ENCODE results near the gene DNAJC1.
A peak's percentile ranks its signal among the peaks of the same experiment; 100 is the strongest.

DNAJC1 gene

DNA sequence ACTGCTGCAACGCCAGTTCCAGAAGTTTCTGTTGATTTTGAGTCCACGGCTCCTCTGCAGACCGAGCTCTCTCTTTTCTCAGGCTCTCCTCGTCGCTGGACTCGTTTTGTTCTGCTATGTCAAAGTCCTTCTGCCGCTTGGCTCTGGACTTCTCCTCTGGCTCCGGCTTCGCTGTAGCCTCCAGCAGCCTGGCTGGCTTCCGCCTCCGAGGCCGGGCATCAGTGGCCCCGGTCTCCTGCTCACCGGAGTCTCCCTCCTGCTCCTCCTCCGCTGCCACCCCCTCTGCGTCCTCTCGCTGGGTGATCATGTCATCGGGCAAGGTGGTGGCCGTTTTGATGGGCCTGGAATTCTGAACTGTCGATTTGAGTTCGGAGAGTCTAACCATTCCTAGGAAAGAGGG, 244.3 kb downstream of the DNAJC1 start:
- no peak for DNase-seq (ENCODE audit: low spot score)

DNA sequence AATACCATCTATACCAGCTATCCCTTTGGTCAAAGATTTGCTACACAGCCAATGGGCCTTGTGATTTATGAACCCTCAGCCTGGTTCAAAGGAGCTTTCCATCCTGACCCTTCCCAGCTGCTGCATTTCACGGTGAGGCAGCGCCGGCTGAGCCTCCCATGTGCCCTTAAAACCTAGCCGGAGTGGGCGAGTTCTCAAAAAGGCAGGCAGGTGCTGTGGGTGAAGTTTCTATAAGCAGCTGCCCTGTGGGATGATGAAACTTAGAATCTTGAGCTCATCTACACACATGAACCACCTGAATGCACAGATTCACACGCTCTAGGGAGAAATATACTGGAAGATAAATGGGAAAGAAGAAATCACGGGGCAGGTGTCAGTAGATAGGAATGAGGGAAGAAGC, 244.8 kb downstream of the DNAJC1 start:
- DNase-seq (ENCODE audit: low spot score), result no peak

DNA sequence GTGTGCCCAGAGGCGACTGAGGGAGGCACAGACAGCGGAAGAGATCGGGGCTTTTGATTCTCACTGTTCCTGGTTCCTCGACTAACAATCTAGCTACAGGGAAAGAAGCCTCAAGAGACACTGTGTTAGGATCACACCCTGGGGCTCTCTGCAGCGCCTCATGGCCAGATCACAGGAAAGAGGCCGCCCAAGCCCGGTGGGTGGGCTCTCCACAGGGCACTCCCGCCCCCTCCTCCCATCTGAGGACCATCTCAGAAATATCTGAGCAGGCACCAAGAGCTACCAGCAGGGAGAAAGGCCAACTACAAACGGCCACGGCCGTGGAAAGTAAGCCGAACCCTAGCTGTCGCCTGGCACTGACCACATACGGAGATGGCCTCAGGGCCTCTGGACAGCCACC, 245.3 kb downstream of the DNAJC1 start:
- DNase-seq (ENCODE audit: low spot score), result no peak

DNA sequence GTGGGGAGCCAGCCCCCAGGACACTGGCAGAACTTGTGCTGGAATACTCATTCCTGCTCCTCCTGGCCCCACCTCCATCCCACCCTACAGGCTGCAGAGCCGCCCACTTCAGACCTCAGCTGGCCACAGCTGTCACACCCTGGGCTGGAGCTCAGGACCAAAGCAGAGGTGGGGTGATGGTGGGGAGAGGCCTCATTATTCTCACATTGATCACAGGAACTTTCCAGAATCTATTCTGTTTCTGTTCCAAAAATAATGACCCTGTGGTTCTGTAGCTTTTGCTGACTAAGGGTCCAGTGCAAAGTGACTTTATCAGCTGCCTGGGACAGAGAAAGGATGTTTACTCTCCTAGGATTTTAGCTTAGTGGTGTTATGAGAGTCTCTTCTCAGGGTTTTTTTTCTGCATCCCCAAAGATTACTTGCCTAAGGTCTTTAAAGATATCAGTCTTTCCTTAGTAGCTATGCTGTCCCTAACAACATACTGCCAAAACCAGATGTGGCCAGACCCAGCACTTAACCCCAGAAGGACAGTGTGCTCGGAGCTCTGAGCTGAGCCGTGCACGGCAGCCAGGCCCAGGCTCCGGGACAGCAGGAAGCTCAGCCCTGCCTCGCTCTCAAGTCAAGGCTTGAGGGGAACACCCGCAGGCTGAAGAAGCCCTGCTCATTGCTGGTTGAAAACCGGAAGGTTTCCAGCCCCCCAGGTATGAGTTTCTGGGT, 246.2 kb downstream of the DNAJC1 start:
- no peak for DNase-seq (ENCODE audit: low spot score)

DNA sequence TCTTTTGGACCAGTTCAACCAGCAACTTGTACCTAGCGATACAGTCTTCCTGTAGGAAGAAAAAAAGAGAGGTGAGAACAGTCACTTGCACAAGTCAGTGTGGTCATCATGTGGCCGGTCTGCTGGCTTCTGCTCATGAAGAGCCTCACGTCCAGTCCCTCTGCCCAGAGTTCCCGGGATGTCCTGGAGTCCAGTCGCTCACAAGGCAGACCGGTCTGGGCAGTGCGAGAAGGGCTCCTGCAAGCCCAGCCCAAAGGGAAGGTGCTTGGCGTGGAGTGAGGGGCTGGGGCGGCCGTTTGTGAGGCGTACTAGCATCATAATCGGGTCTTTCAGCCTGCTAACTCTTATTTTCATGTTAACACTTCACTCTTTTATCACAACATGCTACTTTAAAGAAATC, 246.8 kb downstream of the DNAJC1 start:
- DNase-seq (ENCODE audit: low spot score), result no peak

DNA sequence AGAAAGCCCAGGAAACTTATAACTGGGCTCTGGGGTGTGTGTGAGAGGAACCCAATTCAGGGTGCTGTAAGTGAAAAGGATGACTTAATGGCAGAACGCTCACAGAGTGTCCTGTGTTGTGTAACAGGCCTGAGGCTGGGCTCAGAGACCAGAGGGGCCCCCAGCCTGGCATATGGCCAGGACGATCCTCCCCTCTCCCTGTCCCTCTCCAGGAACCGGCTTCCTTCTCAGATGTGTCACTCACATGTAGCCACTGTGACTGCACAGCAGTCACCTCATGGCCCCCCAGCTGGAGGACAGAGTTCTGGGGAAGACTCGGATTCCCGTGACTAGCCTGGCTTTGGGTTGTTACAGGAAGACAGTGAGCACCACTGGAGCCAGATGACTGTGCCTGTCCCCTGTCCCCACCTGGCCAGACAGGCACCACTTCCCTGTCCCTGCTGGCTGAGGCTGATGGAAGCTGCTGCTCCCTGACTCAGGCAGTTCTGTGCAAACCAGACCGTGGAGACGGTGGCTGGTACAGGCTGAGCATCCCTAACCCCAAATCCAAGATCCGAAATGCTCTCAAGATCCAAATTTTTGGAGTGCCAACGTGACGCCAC, 249.0 kb downstream of the DNAJC1 start:
- DNase-seq (ENCODE audit: low spot score), result no peak

DNA sequence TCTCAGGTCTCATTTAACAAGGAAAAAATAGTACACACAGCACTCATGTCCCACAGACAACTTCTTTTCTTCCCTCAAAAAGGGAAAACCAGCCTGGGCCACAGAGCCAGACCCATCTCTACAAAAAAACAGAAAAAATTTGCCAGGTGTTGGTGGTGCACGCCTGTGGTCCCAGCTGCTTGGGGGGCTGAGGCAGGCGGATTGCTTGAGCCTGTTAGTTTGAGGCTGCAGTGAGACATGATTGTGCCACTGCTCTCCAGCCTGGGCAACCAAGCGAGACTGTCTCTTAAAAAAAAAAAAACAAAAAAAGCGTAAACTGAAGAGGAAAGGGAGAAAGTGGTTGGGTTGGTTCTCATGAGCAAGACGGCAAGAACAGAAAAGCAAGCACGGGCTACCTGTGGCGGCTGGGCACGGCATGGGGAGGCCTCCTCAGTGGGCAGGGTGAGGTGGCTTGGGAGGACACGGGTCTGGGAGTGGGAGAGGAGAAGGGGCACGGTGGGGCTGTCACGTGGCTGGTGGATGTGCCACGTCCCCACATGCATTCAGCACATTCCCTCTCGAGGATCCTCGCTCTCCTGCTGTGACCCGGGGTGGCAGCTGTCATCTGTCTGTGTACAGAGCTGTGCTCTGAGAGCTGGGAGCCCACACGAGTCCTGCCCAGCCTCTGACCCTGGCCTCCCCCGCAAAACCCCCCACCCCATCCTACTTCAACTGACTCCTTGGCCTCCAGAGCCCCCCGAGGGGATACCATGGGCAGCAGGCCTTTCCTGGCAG, 249.8 kb downstream of the DNAJC1 start:
- DNase-seq (ENCODE audit: low spot score), result no peak

DNA sequence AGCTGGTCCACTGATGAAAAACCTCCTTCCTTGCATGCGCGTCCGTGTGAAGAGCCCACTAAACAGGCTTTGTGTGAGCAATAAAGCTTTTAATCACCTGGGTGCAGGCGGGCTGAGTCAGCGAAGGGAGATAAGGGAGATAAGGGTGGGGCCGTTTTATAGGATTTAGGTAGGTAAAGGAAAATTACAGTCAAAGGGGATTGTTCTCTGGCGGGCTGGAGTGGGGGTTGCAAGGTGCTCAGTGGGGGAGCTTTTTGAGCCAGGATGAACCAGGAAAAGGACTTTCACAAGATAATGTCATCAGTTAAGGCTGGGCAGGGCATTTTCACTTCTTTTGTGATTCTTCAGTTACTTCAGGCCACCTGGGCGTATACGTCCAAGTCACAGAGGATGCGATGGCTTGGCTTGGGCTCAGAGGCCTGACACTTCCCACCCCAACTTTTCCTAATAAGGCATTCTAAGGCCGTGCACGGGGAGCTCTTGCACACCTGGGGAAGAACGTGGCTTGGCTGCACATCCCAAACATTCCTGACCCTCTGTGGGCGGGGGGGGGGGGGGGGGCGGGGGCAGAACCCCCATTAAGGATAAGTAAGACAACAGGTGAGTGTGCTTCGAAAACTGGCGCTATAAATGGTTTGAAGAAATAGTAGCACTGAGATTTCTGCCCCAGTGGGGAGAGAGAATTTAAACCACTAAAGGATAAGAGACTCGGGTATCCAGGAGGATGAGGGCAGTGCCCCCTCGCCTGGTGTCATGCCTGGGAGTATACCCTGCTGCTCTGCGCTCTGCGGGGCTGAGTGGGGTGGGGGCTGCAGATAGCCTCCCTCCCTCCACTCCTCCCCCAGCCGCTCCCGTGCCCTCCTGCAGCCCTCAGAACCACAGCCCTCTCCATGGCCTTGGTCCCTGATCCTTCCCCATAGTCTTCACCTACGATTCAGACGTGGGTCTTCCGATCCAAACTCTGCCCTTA, 251.9 kb downstream of the DNAJC1 start:
- DNase-seq (ENCODE audit: low spot score), result no peak

DNA sequence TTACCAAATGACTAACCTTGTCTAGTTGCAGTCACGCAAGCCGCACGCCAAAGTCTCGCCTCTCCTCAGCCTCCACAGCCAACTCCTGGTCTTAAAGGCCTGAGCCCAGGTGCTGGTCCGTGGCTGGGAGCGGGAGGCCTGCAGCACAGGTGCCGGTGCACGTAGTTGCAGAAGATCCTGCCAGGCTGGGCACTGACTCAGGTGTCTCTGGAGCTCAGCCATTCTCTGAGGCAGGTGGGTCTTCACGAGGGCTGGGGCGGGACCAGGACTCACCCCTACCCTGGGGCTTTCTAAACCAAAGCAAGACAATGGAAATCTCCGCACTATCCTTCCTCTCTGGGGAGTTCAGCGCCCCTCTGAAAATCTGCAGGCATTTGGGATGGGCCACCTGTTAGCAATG, 253.1 kb downstream of the DNAJC1 start:
- no peak for DNase-seq (ENCODE audit: low spot score)

DNA sequence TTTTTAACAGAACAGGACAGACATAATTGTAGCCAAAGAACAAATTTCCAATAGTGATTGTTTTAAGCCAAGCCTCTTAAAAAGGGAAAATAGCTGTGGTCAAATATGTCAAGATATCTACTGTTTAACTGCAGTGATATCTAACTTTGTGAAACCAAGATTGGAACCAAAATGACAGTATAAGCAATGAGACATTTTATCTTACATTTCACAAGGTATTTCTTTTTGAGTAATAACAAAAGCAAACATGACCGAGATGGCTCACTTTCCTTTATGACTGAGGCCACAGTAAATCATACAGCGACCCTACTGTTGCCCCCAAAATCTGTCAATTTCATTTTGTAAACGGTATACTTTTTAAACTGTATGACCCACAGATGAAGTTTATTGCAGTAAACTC, 253.7 kb downstream of the DNAJC1 start:
- DNase-seq (ENCODE audit: low spot score), result no peak

DNA sequence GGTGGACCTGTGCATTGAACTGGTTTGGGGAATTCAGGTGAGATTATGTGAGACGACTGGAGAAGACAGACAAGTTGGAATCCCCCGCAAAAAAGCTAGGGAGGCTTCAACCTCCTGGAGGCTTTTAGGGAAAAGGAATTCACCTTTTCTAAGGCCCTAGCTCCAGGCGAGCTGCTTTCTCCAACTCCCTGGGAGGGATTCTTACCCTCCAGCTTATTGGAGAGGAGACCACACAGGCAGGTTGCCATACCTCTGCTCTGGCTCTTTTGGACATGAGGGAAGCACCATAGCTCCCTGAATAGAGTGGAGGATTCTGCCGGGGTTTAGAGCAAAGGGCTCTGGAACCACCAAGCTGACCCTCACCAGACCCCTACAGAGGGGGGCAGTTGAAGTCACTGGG, 255.7 kb downstream of the DNAJC1 start:
- DNase-seq (ENCODE audit: low spot score), result no peak

DNA sequence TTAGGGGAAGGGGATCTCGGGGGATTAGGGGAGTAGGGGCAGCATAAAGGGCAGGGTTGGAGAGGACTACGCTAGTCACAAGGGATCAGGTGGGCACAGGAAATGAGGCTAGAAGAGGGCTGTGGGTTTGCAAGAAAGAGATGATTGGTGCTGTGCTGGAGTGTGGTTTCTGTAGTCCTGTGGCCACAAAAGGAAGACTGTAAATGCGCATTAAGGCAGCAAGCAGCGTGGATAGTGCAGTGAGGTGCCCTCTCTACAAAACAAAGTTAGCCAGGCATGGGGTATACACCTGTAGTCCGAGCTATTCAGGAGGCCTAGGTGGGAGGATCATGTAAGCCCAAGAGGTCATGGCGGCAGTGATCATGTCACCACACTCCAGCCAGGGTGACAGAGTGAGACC, 257.4 kb downstream of the DNAJC1 start:
- DNase-seq (ENCODE audit: low spot score), result no peak

DNA sequence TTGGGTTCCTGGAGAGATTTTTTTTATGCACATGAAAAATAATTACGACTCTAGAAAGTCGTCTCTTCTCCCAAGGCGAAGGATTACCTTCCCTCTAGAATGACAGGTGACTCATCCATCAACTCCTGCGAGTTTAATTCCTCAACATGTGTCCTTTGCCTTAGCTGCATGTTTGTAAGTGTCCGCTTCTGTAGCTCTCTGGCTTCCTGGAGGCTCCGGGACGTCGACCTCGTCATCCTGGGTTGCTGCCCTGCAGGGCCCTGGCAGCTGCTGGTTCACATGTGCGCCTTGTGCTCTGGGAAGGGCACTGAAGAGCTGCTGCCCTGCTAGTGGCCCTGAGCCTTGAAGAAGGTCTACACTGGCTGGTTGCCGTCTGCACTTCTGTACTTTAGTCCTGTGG, 259.3 kb downstream of the DNAJC1 start:
- no peak for DNase-seq (ENCODE audit: low spot score)

DNA sequence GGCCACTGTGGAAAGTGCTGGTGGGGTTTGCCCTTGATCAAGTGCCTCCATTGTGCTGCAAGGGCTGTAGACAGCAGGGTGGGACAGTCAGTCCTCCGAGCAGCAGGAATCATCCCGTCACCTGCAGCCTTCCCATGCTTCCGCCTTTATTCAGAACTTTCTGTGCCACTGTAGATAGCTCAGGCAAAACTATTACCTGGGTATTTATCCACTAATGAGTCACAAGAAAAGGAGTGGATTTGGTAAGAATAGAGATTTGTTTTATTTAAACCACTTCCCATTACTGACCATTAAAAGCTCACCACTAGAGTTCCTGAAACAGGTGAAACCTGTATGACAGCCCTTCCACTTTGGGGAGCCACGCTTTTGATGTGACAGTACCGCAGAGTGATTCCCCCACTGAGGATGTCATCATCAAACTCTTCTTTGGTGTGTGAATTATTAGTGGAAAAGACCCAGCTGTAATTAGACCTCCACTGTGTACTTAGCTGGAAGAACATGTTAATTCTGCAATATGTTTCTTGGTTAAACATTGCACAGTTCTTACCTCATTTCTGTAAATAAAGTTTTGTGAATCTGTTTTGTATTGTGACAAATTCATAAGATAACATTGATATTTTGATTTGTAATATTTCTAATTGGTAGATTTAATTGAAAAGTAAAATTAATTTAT, 260.7 kb downstream of the DNAJC1 start:
- DNase-seq (ENCODE audit: low spot score), result no peak

DNA sequence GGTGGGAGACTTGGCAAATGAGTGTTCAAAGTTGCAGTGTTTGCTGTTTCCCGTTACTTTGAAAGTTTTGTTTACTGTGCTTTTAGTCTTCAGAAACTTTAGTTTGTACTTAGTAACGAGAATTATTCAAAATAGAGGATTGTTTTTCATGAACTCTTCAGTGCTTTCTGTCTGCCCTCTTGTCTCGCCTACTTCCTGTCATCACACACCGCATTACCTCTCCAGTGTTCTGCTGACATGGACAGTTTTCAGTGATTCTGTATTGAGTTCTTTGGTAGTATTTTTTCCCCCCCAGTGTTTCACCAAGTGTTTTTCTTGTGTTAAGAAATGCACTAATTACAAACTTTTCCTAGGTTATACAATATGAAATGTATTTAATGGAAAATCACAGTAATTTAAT, 262.5 kb downstream of the DNAJC1 start:
- no peak for DNase-seq (ENCODE audit: low spot score)

DNA sequence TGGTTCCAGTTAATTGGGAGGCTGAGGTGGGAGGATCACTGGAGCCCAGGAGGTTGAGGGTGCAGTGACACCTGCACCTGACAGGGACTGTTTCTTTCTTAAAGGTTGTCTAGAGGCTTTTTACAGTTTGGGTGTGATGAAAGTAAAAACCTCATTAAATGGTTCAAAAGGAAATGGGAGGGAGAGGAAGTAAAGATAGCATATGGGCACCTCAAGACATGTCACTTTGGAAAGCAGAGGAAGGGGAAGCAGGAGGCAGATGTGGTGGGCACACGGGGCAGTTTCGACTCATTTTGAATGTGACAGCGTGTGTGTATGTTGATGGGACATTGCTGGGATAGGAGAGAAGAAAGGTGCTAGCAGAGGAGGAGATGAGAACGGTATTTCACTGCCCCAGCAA, 266.4 kb downstream of the DNAJC1 start:
- no peak for DNase-seq (ENCODE audit: low spot score)

DNA sequence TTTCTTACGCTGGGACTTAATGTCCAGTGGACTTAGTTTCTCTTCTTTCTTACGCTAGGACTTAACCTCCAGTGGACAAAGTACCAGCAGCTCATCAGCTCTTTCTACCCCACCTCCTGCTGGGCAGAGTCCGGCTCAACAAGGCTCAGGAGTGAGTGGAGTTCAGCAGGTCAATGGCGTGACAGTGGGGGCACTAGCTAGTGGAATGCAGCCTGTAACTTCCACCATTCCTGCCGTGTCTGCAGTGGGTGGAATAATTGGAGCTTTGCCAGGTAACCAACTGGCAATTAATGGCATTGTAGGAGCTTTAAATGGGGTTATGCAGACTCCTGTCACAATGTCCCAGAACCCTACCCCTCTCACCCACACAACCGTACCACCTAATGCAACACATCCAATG, 269.8 kb downstream of the DNAJC1 start:
- DNase-seq (ENCODE audit: low spot score), result no peak

DNA sequence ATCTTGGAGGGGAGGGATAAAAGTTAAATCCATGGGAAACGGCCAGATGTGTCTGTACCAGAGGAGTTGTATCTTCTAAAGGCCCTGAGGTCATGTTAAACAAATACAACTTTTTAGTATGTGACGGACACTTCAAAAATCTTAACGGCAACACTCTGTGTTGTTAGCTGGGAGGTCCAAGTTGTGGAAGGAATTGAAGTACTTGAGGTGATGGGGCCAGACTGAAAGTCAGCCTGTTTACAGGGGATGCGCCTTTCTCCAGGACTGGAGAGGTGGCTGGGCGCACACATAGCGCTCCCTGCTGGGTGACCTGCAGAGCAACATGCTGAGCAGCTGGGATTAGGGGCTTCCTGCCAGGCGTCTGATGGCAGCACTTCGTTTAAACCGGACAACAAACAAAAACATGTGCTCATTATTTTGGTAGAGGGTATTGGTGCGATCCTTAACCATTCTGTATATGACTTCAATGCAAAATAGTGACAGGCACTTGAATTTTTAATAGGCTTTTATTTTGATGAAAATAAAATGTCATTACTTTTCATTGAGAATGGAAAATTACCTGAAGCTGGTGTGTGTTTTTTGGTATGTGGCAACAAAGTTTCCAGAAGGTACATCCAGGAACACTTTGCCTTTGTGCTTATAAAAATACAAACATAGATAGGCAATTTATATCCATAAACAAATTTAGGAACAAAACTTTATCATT, 271.3 kb downstream of the DNAJC1 start:
- peak; percentile 71 for DNase-seq (ENCODE audit: low spot score)

DNA sequence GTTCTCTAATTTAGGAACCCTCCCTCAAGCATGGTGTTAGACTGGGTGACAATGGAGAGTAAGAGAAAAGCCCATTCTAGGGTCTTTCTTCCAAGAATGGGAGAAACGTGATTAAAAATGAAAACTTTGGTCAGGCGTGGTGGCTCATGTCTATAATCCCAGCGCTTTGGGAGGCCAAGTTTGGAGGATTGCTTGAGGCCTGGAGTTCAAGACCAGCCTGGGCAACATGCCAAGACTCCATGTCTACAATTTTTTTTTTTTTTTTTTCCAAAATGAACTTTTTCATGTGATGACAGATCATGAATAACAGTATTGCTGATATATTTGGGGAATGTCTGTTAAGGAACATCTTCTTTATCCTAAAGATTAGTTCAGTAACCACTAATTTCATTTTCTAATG, 274.9 kb downstream of the DNAJC1 start:
- DNase-seq (ENCODE audit: low spot score), result no peak

DNA sequence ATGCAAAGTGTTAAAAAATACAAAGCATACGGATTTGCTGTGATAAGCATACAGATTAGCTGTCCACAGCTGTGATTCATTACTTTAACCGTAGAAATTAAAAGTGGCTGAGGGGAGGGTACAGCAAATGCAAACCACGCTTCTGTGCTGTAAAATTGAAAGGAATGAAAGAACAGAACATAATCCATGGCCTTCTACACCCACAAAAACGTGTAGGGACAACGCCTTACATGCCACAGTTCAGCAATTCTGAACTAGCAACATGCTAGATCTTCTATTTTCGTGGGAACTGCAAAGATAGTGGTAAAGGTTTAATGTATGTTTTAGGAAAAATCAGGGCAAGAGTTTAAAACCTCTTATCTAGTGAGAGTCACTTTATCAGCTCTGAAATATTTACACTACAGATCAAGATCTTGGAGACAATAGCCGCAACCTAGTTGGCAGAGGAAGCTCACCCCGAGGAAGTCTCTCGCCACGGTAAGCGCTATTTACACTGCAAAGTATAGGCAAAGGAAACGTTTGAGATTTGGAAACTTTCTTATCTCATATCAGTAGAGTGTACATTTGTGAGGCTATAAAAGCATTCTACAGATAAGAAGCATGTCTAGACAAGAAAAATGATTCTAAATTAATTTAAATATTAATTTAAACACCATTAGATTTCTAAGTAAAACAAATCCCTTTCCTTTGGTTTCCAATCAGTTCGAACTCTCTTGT, 275.9 kb downstream of the DNAJC1 start:
- DNase-seq (ENCODE audit: low spot score), result no peak
